B cell (primary cell): ENCODE measurements around the gene TBR1. TPM values are rescaled to one million over a fixed set of nuclear protein-coding genes. Genes with fewer than 3 reads are reported as not detected.

Experiments
- ATAC-seq: fragments of 200-7000 bp; cut with Tn5 transposase; one replicate; pipeline ENCODE4 v1.10.0; 2021; ENCODE audit warnings: low read depth, mild to moderate bottlenecking, moderate number of reproducible peaks, moderate library complexity
- CTCF ChIA-PET: fragments of 350-600 bp; sonication (Branson Sonifier 250); formaldehyde crosslinking; loops from one replicate; lab custom pipeline; 2021; ENCODE audit warnings: antibody characterized with exemption, inconsistent platforms; lab: Charles Lee
- POLR2A ChIA-PET: fragments of 350-600 bp; sonication (Branson Sonifier 250); formaldehyde crosslinking; loops from one replicate; lab custom pipeline; 2021; ENCODE audit warnings: antibody characterized with exemption; lab: Charles Lee
- DNase-seq: peaks from one replicate; pipeline ENCODE4 v3.0.0; 2013
- H2AFZ ChIP-seq: 2 replicates; pipeline ENCODE4 v1.6.1; 2012; ENCODE audit warnings: mild to moderate bottlenecking, low read depth, low read length; ENCODE audit not compliant: insufficient read depth, poor library complexity, severe bottlenecking
- H3K27ac ChIP-seq, 2 donors: 1 replicate in 1 of 2; 2 replicates in 1 of 2; pipeline ENCODE4 v1.5.1; 2012 to 2013; ENCODE audit warnings: low read length in 2 of 2, mild to moderate bottlenecking in 2 of 2, moderate library complexity in 1 of 2
- H3K27me3 ChIP-seq, 4 experiments: fragments of 200-600 bp in 1 of 4; sonication (generic) in 1 of 4; replicated peaks in 1 of 4; 1 replicate in 2 of 4; 2 replicates in 2 of 4; pipeline versions ENCODE4 v1.6.1 to v1.7.0; 2013 to 2016; ENCODE audit warnings: low read length in 3 of 4, mild to moderate bottlenecking in 2 of 4, mixed read lengths in 1 of 4, moderate library complexity in 1 of 4; ENCODE audit not compliant: insufficient read depth in 4 of 4, control insufficient read depth in 3 of 4; ENCODE audit errors: control extremely low read depth in 1 of 4
- H3K36me3 ChIP-seq, 2 experiments: replicated peaks in 1 of 2; 1 replicate in 1 of 2; 2 replicates in 1 of 2; pipeline versions ENCODE4 v1.6.1 to v1.7.1; 2013; ENCODE audit warnings: low read length in 1 of 2; ENCODE audit not compliant: insufficient read depth in 2 of 2, control insufficient read depth in 1 of 2; ENCODE audit errors: control extremely low read depth in 1 of 2, extremely low read depth in 1 of 2
- H3K4me1 ChIP-seq, 2 donors: fragments of 200-600 bp in 1 of 2; sonication (generic) in 1 of 2; 1 replicate in 1 of 2; 2 replicates in 1 of 2; pipeline versions ENCODE4 v1.5.1 to v1.6.1; 2013 to 2017; ENCODE audit warnings: low read length in 2 of 2; ENCODE audit not compliant: control insufficient read depth in 2 of 2, insufficient read depth in 2 of 2
- H3K4me2 ChIP-seq: replicated peaks from 2 replicates; pipeline ENCODE3; 2012; ENCODE audit warnings: mild to moderate bottlenecking, low read depth, low read length; ENCODE audit not compliant: poor library complexity, severe bottlenecking
- H3K4me3 ChIP-seq, 5 experiments: fragments of 200-600 bp in 1 of 5; sonication (generic) in 1 of 5; 1 replicate in 3 of 5; 2 replicates in 2 of 5; pipeline versions ENCODE4 v1.5.1 to v1.7.0; 2011 to 2016; ENCODE audit warnings: low read length in 4 of 5, mild to moderate bottlenecking in 4 of 5, low read depth in 2 of 5, control low read depth in 1 of 5, moderate library complexity in 1 of 5; ENCODE audit not compliant: insufficient read depth in 1 of 5; ENCODE audit errors: control extremely low read depth in 1 of 5, extremely low read depth in 1 of 5
- H3K79me2 ChIP-seq: fragments of 200-600 bp; sonication (generic); one replicate; pipeline ENCODE4 v1.6.0; 2016; ENCODE audit warnings: low read length; ENCODE audit not compliant: control insufficient read depth, insufficient read depth
- H3K9ac ChIP-seq: fragments of 200-600 bp; sonication (generic); 2 replicates; pipeline ENCODE4 v1.6.1; 2017; ENCODE audit warnings: mild to moderate bottlenecking, low read length, moderate library complexity
- H3K9me3 ChIP-seq, 3 donors: one replicate each; pipeline versions ENCODE4 v1.6.1 to v1.7.1; 2013; ENCODE audit warnings: low read length in 2 of 3; ENCODE audit not compliant: control insufficient read depth in 2 of 3, insufficient read depth in 1 of 3; ENCODE audit errors: control extremely low read depth in 1 of 3
- H4K20me1 ChIP-seq: 2 replicates; pipeline ENCODE4 v1.6.0; 2012; ENCODE audit warnings: mild to moderate bottlenecking, low read length; ENCODE audit not compliant: insufficient read depth, control insufficient read depth, poor library complexity, severe bottlenecking
- H3K27ac Mint-ChIP-seq: one replicate; pipeline ENCODE4 v1.8.0; 2021; ENCODE audit warnings: mixed read lengths
- H3K27me3 Mint-ChIP-seq: one replicate; pipeline ENCODE4 v1.8.0; 2021; ENCODE audit warnings: mixed read lengths
- H3K4me1 Mint-ChIP-seq: one replicate; pipeline ENCODE4 v1.8.0; 2021; ENCODE audit warnings: mixed read lengths
- H3K4me3 Mint-ChIP-seq: one replicate; pipeline ENCODE4 v1.8.0; 2021; ENCODE audit warnings: mixed read lengths
- H3K9me3 Mint-ChIP-seq: one replicate; pipeline ENCODE4 v1.8.0; 2022; ENCODE audit warnings: mixed read lengths; ENCODE audit not compliant: insufficient read depth
- CTCF ChIP-seq: fragments of 200-600 bp; IDR thresholded peaks from one replicate; pipeline ENCODE4 v1.8.0; 2022; ENCODE audit warnings: antibody characterized with exemption, mild to moderate bottlenecking
- EZH2 ChIP-seq: IDR thresholded peaks from 2 replicates; pipeline ENCODE4 v1.6.1; 2012; ENCODE audit warnings: borderline replicate concordance, low read depth, mild to moderate bottlenecking, moderate library complexity, low read length; ENCODE audit not compliant: insufficient read depth, poor library complexity, severe bottlenecking
- WGBS: methylation state at CpG from one replicate; pipeline ENCODE4 v1.1.5; 2013; ENCODE audit warnings: missing lambda C conversion rate; ENCODE audit not compliant: insufficient coverage; 5-methylcytosine and 5-hydroxymethylcytosine counted together
- intact Hi-C: fragments of 100-400 bp; cut with micrococcal nuclease; formaldehyde crosslinking; loops from one replicate; pipeline ENCODE4 v1.10.0; 2022
- polyA plus RNA-seq: library from polyadenylated mRNA; depleted of rRNA; stranded (reverse); fragments of >200 nt; gene quantifications from 2 replicates; pipeline ENCODE4 v1.2.3, GENCODE V29; 2012
- total RNA-seq, 2 donors: library from RNA; stranded (reverse); fragments of 120-200 nt in 1 of 2; gene quantifications; 1 replicate in 1 of 2; 2 replicates in 1 of 2; pipeline versions ENCODE4 v1.2.3 to v1.2.4, GENCODE V29; 2013 to 2022

The TBR1 gene
- total and polyA plus RNA-seq, 2 donors (not counting 1 experiment from before 2014, with no cell fraction given) = not detected

- intact Hi-C loops = no loop called here
- H3K4me1 ChIP-seq = peaks cover 55 to 56% of the 10 kb centered on the region in 2 donors
- H3K9me3 ChIP-seq = peaks cover 0 to 18% (median 0%) of the 10 kb centered on the region in 3 donors
- peak overlapping the region; percentile 39 for H2AFZ ChIP-seq
- H3K9me3 Mint-ChIP-seq = no peaks in the 10 kb centered on the region
- H3K4me3 Mint-ChIP-seq = peak overlapping the region; percentile 85
- H3K9ac ChIP-seq = peak overlapping the region; percentile 52
- no peak overlapping the region for H3K27ac Mint-ChIP-seq
- ChIA-PET POLR2A (no interaction called here), CTCF (no interaction called here)
- peak overlapping the region; percentile 81 for H3K4me2 ChIP-seq
- H3K4me3 ChIP-seq = peak overlapping the region in 4 of 5 experiments; percentile 26 to 51 (median 44)
- DNase-seq = peak; percentile 45
- no peak overlapping the region for H3K27ac ChIP-seq
- no peaks in the 10 kb centered on the region for H3K79me2 ChIP-seq
- peaks cover 52% of the 10 kb centered on the region for H3K4me1 Mint-ChIP-seq
- TF ChIP-seq EZH2 = no peak
- no peak for TF ChIP-seq CTCF
- H3K36me3 ChIP-seq = no peaks in the 10 kb centered on the region
- WGBS = 18% methylated on average over 10 of the region's 29 CpGs
- H4K20me1 ChIP-seq = no peaks in the 10 kb centered on the region
- ATAC-seq = peak; percentile 25
- H3K27me3 ChIP-seq = peaks cover 2 to 67% (median 50%) of the 10 kb centered on the region in 4 experiments
- peaks cover 59% of the 10 kb centered on the region for H3K27me3 Mint-ChIP-seq
Measured at GRCh38 chr2:161415034-161415986, 787 bp upstream of the TBR1 start.
